IMR-90 (cell line): ENCODE data around the gene GUCD1.

ENCODE experiments used
- CEBPB ChIP-seq: IDR thresholded peaks from 2 replicates; pipeline ENCODE4 v1.6.1; 2012; ENCODE audit warnings: low read depth, low read length, improper control_type of control experiment
- CTCF ChIP-seq: conservative IDR thresholded peaks from 2 replicates; pipeline ENCODE4 v1.5.1; 2012; ENCODE audit warnings: mild to moderate bottlenecking, low read depth, low read length, improper control_type of control experiment
- MXI1 ChIP-seq: IDR thresholded peaks from 2 replicates; pipeline ENCODE4 v1.6.1; 2012; ENCODE audit warnings: low read depth, mild to moderate bottlenecking, low read length, moderate library complexity, borderline replicate concordance
- POLR2A ChIP-seq: IDR thresholded peaks from 2 replicates; pipeline ENCODE4 v1.6.1; 2012; ENCODE audit warnings: mild to moderate bottlenecking, low read depth, low read length
- RAD21 ChIP-seq: IDR thresholded peaks from 2 replicates; pipeline ENCODE4 v1.6.1; 2012; ENCODE audit warnings: low read length, improper control_type of control experiment
- RFX5 ChIP-seq: IDR thresholded peaks from 2 replicates; pipeline ENCODE4 v1.8.0; 2012; ENCODE audit warnings: low read depth, mild to moderate bottlenecking, low read length, moderate library complexity
- SMC3 ChIP-seq: fragments of 150-350 bp; IDR thresholded peaks from 2 replicates; pipeline ENCODE4 v1.6.1; 2016; ENCODE audit warnings: low read depth, mild to moderate bottlenecking, antibody characterized with exemption, low read length, moderate library complexity
- USF2 ChIP-seq: fragments of 150-350 bp; IDR thresholded peaks from 2 replicates; pipeline ENCODE4 v1.6.1; 2017; ENCODE audit warnings: mild to moderate bottlenecking, antibody characterized with exemption, low read length, low read depth

DNA sequence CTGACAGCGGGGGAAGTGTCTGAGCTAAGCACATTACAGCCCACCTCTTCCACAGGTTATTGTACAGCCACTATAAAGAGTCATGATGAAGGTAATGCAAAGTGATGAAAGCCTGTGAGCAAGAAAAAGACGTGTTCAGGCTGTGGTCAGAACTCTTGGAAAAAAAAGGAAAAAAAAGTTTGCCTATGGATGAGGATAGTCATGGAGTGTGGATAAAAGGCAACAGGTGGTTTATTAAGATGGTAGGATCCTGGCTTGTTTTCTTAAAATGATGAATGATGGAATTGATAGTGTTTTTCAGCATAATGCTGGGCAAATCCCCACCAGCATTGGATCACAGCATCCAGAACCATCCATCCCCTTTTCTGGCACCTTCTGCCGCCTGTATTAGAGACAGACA lies 36.7 kb downstream of the GUCD1 start:
- TF ChIP-seq CTCF: no peak
- no peak for TF ChIP-seq RAD21
- no peak for TF ChIP-seq POLR2A
- no peak for TF ChIP-seq CEBPB
- TF ChIP-seq SMC3: no peak
- TF ChIP-seq USF2: no peak
- TF ChIP-seq MXI1: no peak
- no peak for TF ChIP-seq RFX5
